ENCODE measurements around the gene UBASH3B.

DNA sequence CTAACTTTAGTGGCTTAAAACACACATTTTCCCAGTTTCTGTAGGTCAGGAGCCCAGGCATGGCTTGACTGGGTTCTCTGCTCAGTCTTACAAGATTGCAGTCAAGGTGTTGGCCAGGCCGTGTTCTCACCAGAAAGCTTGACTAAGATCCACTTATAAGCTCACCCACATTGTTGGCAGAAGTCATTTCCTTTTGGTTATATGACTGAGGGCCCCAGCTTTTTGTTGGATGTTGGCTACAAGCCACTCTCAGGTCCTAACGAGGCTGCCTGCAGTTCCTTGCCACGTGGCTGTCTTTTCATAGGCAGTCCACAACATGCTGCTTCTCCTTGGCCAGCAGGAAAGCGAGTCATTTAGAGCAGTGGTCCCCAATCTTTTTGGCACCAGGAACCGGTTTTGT, 103.5 kb downstream of the UBASH3B start:
- TF ChIP-seq, protein P1, sequence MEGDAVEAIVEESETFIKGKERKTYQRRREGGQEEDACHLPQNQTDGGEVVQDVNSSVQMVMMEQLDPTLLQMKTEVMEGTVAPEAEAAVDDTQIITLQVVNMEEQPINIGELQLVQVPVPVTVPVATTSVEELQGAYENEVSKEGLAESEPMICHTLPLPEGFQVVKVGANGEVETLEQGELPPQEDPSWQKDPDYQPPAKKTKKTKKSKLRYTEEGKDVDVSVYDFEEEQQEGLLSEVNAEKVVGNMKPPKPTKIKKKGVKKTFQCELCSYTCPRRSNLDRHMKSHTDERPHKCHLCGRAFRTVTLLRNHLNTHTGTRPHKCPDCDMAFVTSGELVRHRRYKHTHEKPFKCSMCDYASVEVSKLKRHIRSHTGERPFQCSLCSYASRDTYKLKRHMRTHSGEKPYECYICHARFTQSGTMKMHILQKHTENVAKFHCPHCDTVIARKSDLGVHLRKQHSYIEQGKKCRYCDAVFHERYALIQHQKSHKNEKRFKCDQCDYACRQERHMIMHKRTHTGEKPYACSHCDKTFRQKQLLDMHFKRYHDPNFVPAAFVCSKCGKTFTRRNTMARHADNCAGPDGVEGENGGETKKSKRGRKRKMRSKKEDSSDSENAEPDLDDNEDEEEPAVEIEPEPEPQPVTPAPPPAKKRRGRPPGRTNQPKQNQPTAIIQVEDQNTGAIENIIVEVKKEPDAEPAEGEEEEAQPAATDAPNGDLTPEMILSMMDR (IDR thresholded peaks at IDR 0.05), result no peak
- no peak for TF ChIP-seq ZFX (IDR thresholded peaks at IDR 0.05; ENCODE audit: borderline replicate concordance)
